IPS-20b (cell line): ENCODE results near the gene PLXND1.

ENCODE experiments used
- H3K27ac ChIP-seq: one replicate; pipeline ENCODE4 v1.5.1; 2013; ENCODE audit warnings: low read length
- H3K27me3 ChIP-seq: 2 replicates; pipeline ENCODE4 v1.6.1; 2013; ENCODE audit warnings: mild to moderate bottlenecking, low read length, inconsistent platforms; ENCODE audit not compliant: insufficient read depth
- H3K36me3 ChIP-seq: 2 replicates; pipeline ENCODE4 v1.6.1; 2013; ENCODE audit warnings: low read depth, mild to moderate bottlenecking, inconsistent platforms, low read length, moderate library complexity; ENCODE audit not compliant: insufficient read depth
- H3K4me1 ChIP-seq: 2 replicates; pipeline ENCODE4 v1.6.1; 2013; ENCODE audit warnings: mild to moderate bottlenecking, control low read depth, inconsistent platforms, low read length, moderate library complexity; ENCODE audit not compliant: insufficient read depth
- H3K4me3 ChIP-seq: 2 replicates; pipeline ENCODE4 v1.5.1; 2013; ENCODE audit warnings: mild to moderate bottlenecking, low read length, inconsistent platforms
- H3K9ac ChIP-seq: 2 replicates; pipeline ENCODE4 v1.6.1; 2013; ENCODE audit warnings: low read depth, mild to moderate bottlenecking, inconsistent platforms, low read length, moderate library complexity
- H3K9me3 ChIP-seq: 2 replicates; pipeline ENCODE4 v1.6.1; 2013; ENCODE audit warnings: mild to moderate bottlenecking, low read depth, low read length, inconsistent platforms; ENCODE audit not compliant: insufficient read depth

Gene PLXND1

GRCh38 chr3:129512595-129512994 lies 93.9 kb downstream of the PLXND1 start:
- Histone ChIP-seq H3K4me3 (no peak overlapping the region), H3K27ac (no peak overlapping the region), H3K27me3 (no peaks in the 10 kb centered on the region), H3K9me3 (no peaks in the 10 kb centered on the region), H3K9ac (no peak overlapping the region), H3K4me1 (no peaks in the 10 kb centered on the region), H3K36me3 (peaks cover 8% of the 10 kb centered on the region; the same call in 1 of the 2 replicates)

- H3K9me3 ChIP-seq = no peaks in the 10 kb centered on the region
- H3K36me3 ChIP-seq = peaks cover 37% of the 10 kb centered on the region
- H3K9ac ChIP-seq = no peak overlapping the region
- H3K27me3 ChIP-seq = no peaks in the 10 kb centered on the region
- no peak overlapping the region for H3K4me3 ChIP-seq
- no peak overlapping the region for H3K27ac ChIP-seq
- no peaks in the 10 kb centered on the region for H3K4me1 ChIP-seq
Measured at GRCh38 chr3:129507181-129507831, 99.2 kb downstream of the PLXND1 start.

GRCh38 chr3:129506231-129506742 lies 100.2 kb downstream of the PLXND1 start:
- Histone ChIP-seq H3K27me3 (no peaks in the 10 kb centered on the region), H3K36me3 (peaks cover 35% of the 10 kb centered on the region), H3K4me3 (no peak overlapping the region), H3K4me1 (no peaks in the 10 kb centered on the region), H3K9me3 (no peaks in the 10 kb centered on the region), H3K9ac (no peak overlapping the region), H3K27ac (no peak overlapping the region)

- Histone ChIP-seq H3K27ac (no peak overlapping the region), H3K4me1 (no peaks in the 10 kb centered on the region), H3K36me3 (peaks cover 35% of the 10 kb centered on the region), H3K27me3 (no peaks in the 10 kb centered on the region), H3K9me3 (no peaks in the 10 kb centered on the region), H3K9ac (no peak overlapping the region), H3K4me3 (no peak overlapping the region)
Measured at GRCh38 chr3:129505341-129505740, 101.1 kb downstream of the PLXND1 start.
